MCF 10A (cell line): ENCODE measurements around the gene ALDH5A1. TPM values are rescaled to one million over a fixed set of nuclear protein-coding genes. Genes with fewer than 3 reads are reported as not detected.

ENCODE experiments used
- Bru-seq: library from RNA; stranded (reverse); fragments of 400-500 nt; gene quantifications from one replicate; lab custom pipeline; 2021; lab: Mats Ljungman, UMichigan
- BruChase-seq, 2 experiments: library from RNA; stranded (reverse); fragments of 400-500 nt; gene quantifications; one replicate each; lab custom pipeline; 2021; lab: Mats Ljungman, UMichigan
- BruUV-seq: library from RNA; stranded (reverse); fragments of 400-500 nt; replicated peaks from 2 replicates; lab custom pipeline; 2021; lab: Mats Ljungman, UMichigan
- CTCF ChIA-PET: fragments of 300-600 bp; sonication (Branson Sonifier 250); formaldehyde crosslinking; extraction: SDS; loops from one replicate; lab custom pipeline; 2021; ENCODE audit warnings: antibody characterized with exemption, inconsistent platforms; lab: Yijun Ruan, JAX
- POLR2A ChIA-PET: fragments of 300-600, 350-650 bp; sonication (Branson Sonifier 250); formaldehyde crosslinking; extraction: SDS; loops from one replicate; lab custom pipeline; 2020; ENCODE audit warnings: antibody characterized with exemption, inconsistent platforms; lab: Yijun Ruan, JAX
- DNase-seq: peaks from one replicate; pipeline ENCODE4 v3.0.0-alpha.2; 2018; ENCODE audit not compliant: unreplicated experiment
- H3K27ac Mint-ChIP-seq: one replicate; pipeline ENCODE4 v1.8.0; 2022; ENCODE audit warnings: mild to moderate bottlenecking, low read depth, mixed read lengths; ENCODE audit not compliant: unreplicated experiment
- H3K27me3 Mint-ChIP-seq: one replicate; pipeline ENCODE4 v1.8.0; 2022; ENCODE audit warnings: mixed read lengths; ENCODE audit not compliant: insufficient read depth, unreplicated experiment
- H3K36me3 Mint-ChIP-seq: one replicate; pipeline ENCODE4 v1.8.0; 2022; ENCODE audit warnings: mild to moderate bottlenecking, moderate library complexity, mixed read lengths; ENCODE audit not compliant: insufficient read depth, unreplicated experiment
- H3K4me1 Mint-ChIP-seq: one replicate; pipeline ENCODE4 v1.8.0; 2022; ENCODE audit warnings: mixed read lengths; ENCODE audit not compliant: insufficient read depth, unreplicated experiment
- H3K4me3 Mint-ChIP-seq: one replicate; pipeline ENCODE4 v1.8.0; 2022; ENCODE audit warnings: mild to moderate bottlenecking, moderate library complexity, mixed read lengths; ENCODE audit not compliant: unreplicated experiment
- H3K9me3 Mint-ChIP-seq: one replicate; pipeline ENCODE4 v1.8.0; 2022; ENCODE audit warnings: mixed read lengths; ENCODE audit not compliant: unreplicated experiment
- intact Hi-C: fragments of 100-400 bp; cut with micrococcal nuclease; formaldehyde crosslinking; loops from 2 replicates; pipeline ENCODE4 v1.14.1; 2022
- long read RNA-seq: library from polyadenylated mRNA; stranded (forward); transcript quantifications from one replicate; pipeline ENCODE4 v2.0.0, GENCODE V29; 2022
- total RNA-seq: library from RNA; stranded (reverse); gene quantifications from 2 replicates; pipeline ENCODE4 v1.2.3, GENCODE V29; 2022
- TF ChIP-seq, protein P1 (sequence below): fragments of 200-600 bp; IDR thresholded peaks from one replicate; pipeline ENCODE4 v1.8.0; 2022; ENCODE audit warnings: antibody characterized with exemption, mild to moderate bottlenecking; ENCODE audit not compliant: unreplicated experiment

ALDH5A1 gene
- total RNA-seq = 1.7 and 2.0 TPM in 2 replicates
- Bru-seq, nascent RNA = percentile 35 among the genes with signal in this experiment
- BruChase-seq, experiment 1, labeled RNA remaining after a 6-hour chase = percentile 45 among the genes with signal in this experiment
- BruChase-seq, experiment 2, labeled RNA remaining after a 2-hour chase = percentile 38 among the genes with signal in this experiment
- long read RNA-seq, full-length matches to known transcripts = 1 of 2 reads
- long read RNA-seq, partial matches to known transcripts = 0 of 2 reads
- long read RNA-seq, other reads (novel, unspliced or antisense) = 1 of 2 reads

GRCh38 chr6:24494821-24495795 is at the start of gene ALDH5A1:
Gene ALDH5A1 (plus strand): TSS chr6:24494969. CDS start chr6:24494997, 28 bp downstream.
- TF ChIP-seq, protein P1, sequence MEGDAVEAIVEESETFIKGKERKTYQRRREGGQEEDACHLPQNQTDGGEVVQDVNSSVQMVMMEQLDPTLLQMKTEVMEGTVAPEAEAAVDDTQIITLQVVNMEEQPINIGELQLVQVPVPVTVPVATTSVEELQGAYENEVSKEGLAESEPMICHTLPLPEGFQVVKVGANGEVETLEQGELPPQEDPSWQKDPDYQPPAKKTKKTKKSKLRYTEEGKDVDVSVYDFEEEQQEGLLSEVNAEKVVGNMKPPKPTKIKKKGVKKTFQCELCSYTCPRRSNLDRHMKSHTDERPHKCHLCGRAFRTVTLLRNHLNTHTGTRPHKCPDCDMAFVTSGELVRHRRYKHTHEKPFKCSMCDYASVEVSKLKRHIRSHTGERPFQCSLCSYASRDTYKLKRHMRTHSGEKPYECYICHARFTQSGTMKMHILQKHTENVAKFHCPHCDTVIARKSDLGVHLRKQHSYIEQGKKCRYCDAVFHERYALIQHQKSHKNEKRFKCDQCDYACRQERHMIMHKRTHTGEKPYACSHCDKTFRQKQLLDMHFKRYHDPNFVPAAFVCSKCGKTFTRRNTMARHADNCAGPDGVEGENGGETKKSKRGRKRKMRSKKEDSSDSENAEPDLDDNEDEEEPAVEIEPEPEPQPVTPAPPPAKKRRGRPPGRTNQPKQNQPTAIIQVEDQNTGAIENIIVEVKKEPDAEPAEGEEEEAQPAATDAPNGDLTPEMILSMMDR = peak; percentile 21
- no TSS peak for BruUV-seq
- CTCF ChIA-PET = interaction anchor here (0.6 to 2.8 kb wide), 10 partner anchors 9 to 1351 kb away, joined by 3 to 17 read pairs (median 4); no protein-coding TSS in a partner anchor
- Mint-ChIP-seq H3K27me3 (no peaks in the 10 kb centered on the region), H3K4me3 (peak within 1 kb of the TSS; percentile 69), H3K9me3 (peaks cover 10% of the 10 kb centered on the region), H3K36me3 (no peaks in the 10 kb centered on the region), H3K4me1 (no peaks in the 10 kb centered on the region), H3K27ac (no peak within 1 kb of the TSS)
- intact Hi-C loops = loop anchor here (10.0 kb wide), 1 partner anchor 60 kb away; no protein-coding TSS in a partner anchor
- DNase-seq = peak; percentile 50
- POLR2A ChIA-PET = interaction anchor here (1.1 to 1.6 kb wide), 3 partner anchors 14 to 172 kb away, joined by 3 to 6 read pairs (median 4); partner anchors contain the start of genes ACOT13 and TDP2

- Mint-ChIP-seq H3K4me1 (peaks cover 6% of the 10 kb centered on the region), H3K27me3 (no peaks in the 10 kb centered on the region), H3K27ac (no peak overlapping the region), H3K9me3 (no peaks in the 10 kb centered on the region), H3K36me3 (no peaks in the 10 kb centered on the region), H3K4me3 (no peak overlapping the region)
- BruUV-seq = no TSS peak
- intact Hi-C loops = no loop called here
- POLR2A ChIA-PET = no interaction called here
- TF ChIP-seq, protein P1 = no peak
- CTCF ChIA-PET = no interaction called here
- no peak for DNase-seq
These were observed 49.1 kb upstream of the ALDH5A1 start for GRCh38 chr6:24445704-24446103.

DNA sequence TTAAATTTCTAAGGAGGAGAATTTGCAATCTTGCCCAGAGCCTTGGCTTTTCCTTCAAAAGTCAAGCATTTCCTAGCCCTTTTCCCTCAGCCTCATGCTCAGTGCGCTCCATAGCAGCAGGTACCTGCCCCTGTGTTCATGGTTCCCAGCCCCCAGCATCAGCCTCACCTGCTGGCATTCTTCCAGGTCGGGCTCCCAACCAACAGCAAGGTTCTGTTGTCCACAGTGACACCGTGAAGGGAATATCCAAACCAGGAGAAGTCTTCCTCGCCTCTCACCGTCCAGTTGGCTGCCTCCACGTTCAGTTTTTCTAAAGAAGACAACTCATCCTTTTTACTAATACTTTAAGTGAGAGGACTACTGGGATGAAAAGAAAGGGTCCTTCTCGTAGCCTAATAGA is 48.1 kb upstream of the ALDH5A1 start:
- Mint-ChIP-seq H3K9me3 (no peaks in the 10 kb centered on the region), H3K36me3 (no peaks in the 10 kb centered on the region), H3K27ac (no peak overlapping the region), H3K4me1 (peaks cover 6% of the 10 kb centered on the region), H3K4me3 (no peak overlapping the region), H3K27me3 (no peaks in the 10 kb centered on the region)
- ChIA-PET CTCF (interaction anchor here (1.4 kb wide), 1 partner anchor 74 kb away, joined by 3 read pairs; no protein-coding TSS in a partner anchor), POLR2A (interaction anchor here (0.7 kb wide), 1 partner anchor 13 kb away, joined by 3 read pairs; no protein-coding TSS in a partner anchor)
- no TSS peak for BruUV-seq
- intact Hi-C loops = no loop called here
- no peak for DNase-seq
- TF ChIP-seq, protein P1 = no peak
